ENCODE results near the gene KCNN3.

Gene KCNN3

DNA sequence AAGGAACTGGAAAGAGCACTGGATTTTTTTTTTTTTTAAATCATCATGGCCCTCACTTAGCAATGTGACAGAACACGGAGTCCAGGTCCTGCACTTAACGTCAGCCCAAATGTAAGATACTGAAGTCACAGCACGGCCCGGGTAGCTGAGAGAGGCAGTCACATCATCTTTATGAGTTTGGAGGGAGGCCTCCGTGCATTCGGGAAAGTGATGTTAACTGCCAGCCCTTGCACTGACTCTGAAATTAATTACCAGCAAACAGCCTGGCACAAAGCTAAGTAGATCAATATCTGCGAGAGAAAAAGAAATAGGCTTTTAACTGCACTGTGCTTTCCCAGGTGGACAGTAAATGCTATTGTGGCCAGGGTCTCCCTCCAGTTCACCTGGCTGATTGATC is 152.6 kb downstream of the KCNN3 start:
- WGBS, 2 experiments, result 94 to 97% methylated on average over 7 of the region's 7 CpGs

DNA sequence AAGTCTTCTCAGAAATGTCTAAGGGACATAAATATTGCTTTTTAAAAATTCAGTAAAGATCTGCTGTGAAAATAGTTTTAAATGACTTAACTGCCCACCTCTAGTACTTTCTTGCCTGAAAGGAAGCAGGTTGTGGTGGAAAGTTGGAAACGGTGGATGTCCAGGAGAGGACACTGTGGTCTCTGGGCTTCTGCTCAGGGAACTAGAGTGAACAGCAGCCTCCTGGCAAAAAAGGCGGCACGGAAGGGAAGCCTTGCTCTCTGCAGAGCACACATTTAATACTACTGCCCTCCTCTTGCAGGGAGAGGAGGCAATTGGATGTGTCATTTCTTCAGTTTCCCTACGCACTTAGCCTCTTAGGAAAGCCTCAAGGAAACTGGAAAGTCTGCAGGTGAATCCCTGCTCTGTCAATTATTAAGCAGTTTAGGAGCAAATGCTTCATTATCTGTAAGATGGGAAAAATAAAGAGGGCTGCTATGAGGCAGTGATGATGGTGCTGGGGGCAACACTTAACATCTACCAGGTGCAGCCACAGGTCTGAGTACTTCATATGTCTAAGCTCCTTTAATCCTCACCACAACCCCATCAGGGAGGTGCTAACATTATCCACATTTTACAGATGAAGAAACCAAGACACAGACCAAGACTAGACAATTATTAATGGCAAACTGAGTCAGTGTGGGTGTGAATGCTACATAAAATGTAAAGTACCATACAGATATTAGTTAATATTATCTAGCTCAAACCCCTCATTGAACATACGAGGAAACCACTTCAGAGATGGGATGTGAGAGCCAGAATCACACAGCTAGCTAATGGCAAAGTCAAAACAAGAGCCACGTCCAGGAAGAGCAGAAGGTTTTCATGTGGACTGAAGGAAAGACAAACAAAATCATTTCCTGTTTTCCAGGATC is 153.2 kb downstream of the KCNN3 start:
- Histone ChIP-seq H3K4me1 (ENCODE audit: control insufficient read depth, insufficient read depth, low read length) (peaks cover 13% of the 10 kb centered on the region), H3K4me3 (ENCODE audit: insufficient read depth, low read depth, low read length) (no peak overlapping the region), H3K9me3 (ENCODE audit: control insufficient read depth, low read length) (no peaks in the 10 kb centered on the region), H3K27ac (ENCODE audit: insufficient read depth, low read depth, low read length, poor library complexity, severe bottlenecking) (no peak overlapping the region), H3K36me3 (ENCODE audit: control insufficient read depth, insufficient read depth, low read length) (no peaks in the 10 kb centered on the region), H3K27me3 (ENCODE audit: control insufficient read depth, insufficient read depth, low read length, poor library complexity, severe bottlenecking) (no peaks in the 10 kb centered on the region)
- WGBS, 2 experiments, result 84 to 85% methylated on average over 6 of the region's 6 CpGs

More for the DNA sequence above, 152.6 kb downstream of the KCNN3 start:
- Histone ChIP-seq H3K4me1 (ENCODE audit: control insufficient read depth, insufficient read depth, low read length) (peaks cover 13% of the 10 kb centered on the region), H3K9me3 (ENCODE audit: control insufficient read depth, low read length) (no peaks in the 10 kb centered on the region), H3K27ac (ENCODE audit: insufficient read depth, low read depth, low read length, poor library complexity, severe bottlenecking) (no peak overlapping the region), H3K36me3 (ENCODE audit: control insufficient read depth, insufficient read depth, low read length) (no peaks in the 10 kb centered on the region), H3K27me3 (ENCODE audit: control insufficient read depth, insufficient read depth, low read length, poor library complexity, severe bottlenecking) (no peaks in the 10 kb centered on the region), H3K4me3 (ENCODE audit: insufficient read depth, low read depth, low read length) (no peak overlapping the region)

DNA sequence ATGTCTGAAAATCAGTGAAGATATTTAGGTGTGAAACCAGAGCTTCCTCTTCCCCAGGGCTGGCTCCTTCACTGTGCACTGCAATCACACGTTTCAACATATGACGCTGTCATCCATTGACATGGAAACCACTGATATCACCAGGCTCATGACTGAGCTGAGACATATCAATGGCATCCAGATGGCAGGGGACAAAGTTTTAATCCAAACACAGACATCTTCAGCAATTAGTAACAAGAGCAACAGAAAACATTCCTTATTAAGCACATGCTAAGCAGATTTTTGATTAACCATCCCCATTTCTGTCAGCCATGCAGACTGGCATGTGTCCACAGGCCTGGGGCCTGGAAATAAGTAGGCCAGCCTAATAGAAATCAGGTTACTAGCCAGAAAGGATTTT is 154.1 kb downstream of the KCNN3 start:
- Histone ChIP-seq H3K9me3 (ENCODE audit: control insufficient read depth, low read length) (no peaks in the 10 kb centered on the region), H3K4me3 (ENCODE audit: insufficient read depth, low read depth, low read length) (no peak overlapping the region), H3K27me3 (ENCODE audit: control insufficient read depth, insufficient read depth, low read length, poor library complexity, severe bottlenecking) (no peaks in the 10 kb centered on the region), H3K36me3 (ENCODE audit: control insufficient read depth, insufficient read depth, low read length) (no peaks in the 10 kb centered on the region), H3K27ac (ENCODE audit: insufficient read depth, low read depth, low read length, poor library complexity, severe bottlenecking) (no peak overlapping the region), H3K4me1 (ENCODE audit: control insufficient read depth, insufficient read depth, low read length) (peaks cover 13% of the 10 kb centered on the region)
- 94% methylated on average over 2 of the region's 2 CpGs for WGBS, 2 experiments

DNA sequence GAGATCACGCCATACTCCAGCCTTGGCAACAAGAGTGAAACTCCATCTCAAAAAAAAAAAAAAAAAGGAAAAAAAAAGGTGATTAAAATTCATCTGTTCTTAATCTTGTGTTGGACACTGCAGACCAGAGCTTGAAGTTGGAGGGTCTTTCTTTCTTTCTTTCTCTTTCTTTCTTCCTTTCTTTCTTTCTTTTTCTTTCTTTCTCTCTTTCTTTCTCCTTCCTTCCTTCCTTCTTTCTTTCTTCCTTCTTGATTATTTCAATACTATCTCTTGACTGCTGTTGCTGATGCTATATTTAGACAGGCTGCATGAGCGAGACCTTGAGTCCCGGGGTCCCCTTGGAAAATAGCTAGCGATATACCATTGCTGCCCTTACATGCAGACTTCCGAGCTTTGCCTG is 154.7 kb downstream of the KCNN3 start:
- Histone ChIP-seq H3K27ac (ENCODE audit: insufficient read depth, low read depth, low read length, poor library complexity, severe bottlenecking) (no peak overlapping the region), H3K4me3 (ENCODE audit: insufficient read depth, low read depth, low read length) (no peak overlapping the region), H3K36me3 (ENCODE audit: control insufficient read depth, insufficient read depth, low read length) (no peaks in the 10 kb centered on the region), H3K9me3 (ENCODE audit: control insufficient read depth, low read length) (no peaks in the 10 kb centered on the region), H3K4me1 (ENCODE audit: control insufficient read depth, insufficient read depth, low read length) (peaks cover 9% of the 10 kb centered on the region), H3K27me3 (ENCODE audit: control insufficient read depth, insufficient read depth, low read length, poor library complexity, severe bottlenecking) (no peaks in the 10 kb centered on the region)
- 90 to 93% methylated on average over 5 of the region's 5 CpGs for WGBS, 2 experiments

DNA sequence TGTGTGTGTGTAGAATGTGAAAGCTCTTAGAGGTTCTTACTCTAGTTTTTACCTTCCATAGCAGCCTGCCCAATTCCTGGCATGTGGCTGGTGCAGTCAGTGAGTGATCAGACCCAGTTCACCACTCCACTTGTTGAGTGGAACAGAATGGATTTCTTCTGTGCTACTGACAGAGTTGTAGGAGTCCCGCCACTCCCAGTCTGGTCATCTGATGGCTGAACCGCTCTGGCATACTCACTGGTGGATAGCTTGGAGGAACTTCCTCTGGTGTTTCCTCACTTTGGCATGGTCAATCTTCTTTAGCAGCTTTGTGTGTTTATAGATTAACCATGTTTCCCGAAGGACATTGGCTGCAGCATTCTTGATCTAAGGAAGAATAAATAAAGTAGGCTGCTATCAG is 155.4 kb downstream of the KCNN3 start:
- Histone ChIP-seq H3K4me1 (ENCODE audit: control insufficient read depth, insufficient read depth, low read length) (peaks cover 7% of the 10 kb centered on the region), H3K36me3 (ENCODE audit: control insufficient read depth, insufficient read depth, low read length) (no peaks in the 10 kb centered on the region), H3K4me3 (ENCODE audit: insufficient read depth, low read depth, low read length) (no peak overlapping the region), H3K27ac (ENCODE audit: insufficient read depth, low read depth, low read length, poor library complexity, severe bottlenecking) (no peak overlapping the region), H3K9me3 (ENCODE audit: control insufficient read depth, low read length) (no peaks in the 10 kb centered on the region), H3K27me3 (ENCODE audit: control insufficient read depth, insufficient read depth, low read length, poor library complexity, severe bottlenecking) (no peaks in the 10 kb centered on the region)
- 91 to 92% methylated on average over 3 of the region's 3 CpGs for WGBS, 2 experiments

DNA sequence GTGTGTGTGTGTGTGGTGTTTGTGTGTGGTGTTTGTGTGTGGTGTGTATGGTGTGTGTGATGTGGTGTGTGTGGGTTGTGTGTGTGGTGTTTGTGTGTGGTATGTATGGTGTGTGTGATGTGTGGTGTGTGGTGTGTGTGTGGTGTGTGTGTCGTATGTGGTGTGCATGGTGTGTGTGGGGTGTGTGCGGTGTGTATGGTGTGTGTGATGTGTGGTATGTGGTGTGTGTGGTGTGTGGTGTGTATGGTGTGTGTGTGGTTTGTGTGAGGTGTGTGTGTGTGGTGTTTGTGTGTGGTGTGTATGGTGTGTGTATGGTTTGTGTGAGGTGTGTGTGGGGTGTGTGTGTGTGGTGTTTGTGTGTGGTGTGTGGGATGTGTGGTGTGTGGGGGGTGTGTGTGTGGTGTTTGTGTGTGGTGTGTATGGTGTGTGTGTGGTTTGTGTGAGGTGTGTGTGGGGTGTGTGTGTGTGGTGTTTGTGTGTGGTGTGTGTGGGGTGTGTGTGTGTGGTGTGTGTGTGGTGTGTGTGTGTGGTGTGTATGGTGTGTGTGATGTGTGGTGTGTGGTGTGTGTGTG is 155.9 kb downstream of the KCNN3 start:
- no peak overlapping the region for H3K4me3 ChIP-seq (ENCODE audit: insufficient read depth, low read depth, low read length)
- H3K36me3 ChIP-seq (ENCODE audit: control insufficient read depth, insufficient read depth, low read length), result no peaks in the 10 kb centered on the region
- no peak overlapping the region for H3K27ac ChIP-seq (ENCODE audit: insufficient read depth, low read depth, low read length, poor library complexity, severe bottlenecking)
- no peaks in the 10 kb centered on the region for H3K27me3 ChIP-seq (ENCODE audit: control insufficient read depth, insufficient read depth, low read length, poor library complexity, severe bottlenecking)
- H3K9me3 ChIP-seq (ENCODE audit: control insufficient read depth, low read length), result no peaks in the 10 kb centered on the region
- 83 to 89% methylated on average over 2 of the region's 2 CpGs for WGBS, 2 experiments
- H3K4me1 ChIP-seq (ENCODE audit: control insufficient read depth, insufficient read depth, low read length), result peaks cover 5% of the 10 kb centered on the region

DNA sequence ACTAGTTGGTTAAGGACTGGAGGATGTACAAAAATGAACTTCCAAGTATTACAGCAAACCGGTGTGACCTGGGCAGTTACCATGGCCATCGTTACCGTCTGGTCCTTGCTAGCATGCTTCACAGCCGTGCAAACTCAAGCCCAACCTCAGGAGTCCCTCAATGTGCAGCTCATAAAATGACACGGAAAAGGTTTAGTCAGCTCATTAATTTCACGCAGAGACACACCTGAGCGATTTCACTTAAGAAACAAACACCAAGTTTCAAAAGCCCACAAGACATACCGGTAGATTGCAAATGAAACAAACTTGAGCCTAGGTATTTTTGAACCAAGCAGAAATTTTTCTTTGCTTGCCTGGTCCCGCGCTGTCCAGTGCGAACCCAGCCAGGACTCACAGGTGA is 157.1 kb downstream of the KCNN3 start:
- no peak overlapping the region for H3K27ac ChIP-seq (ENCODE audit: insufficient read depth, low read depth, low read length, poor library complexity, severe bottlenecking)
- 94% methylated on average over 11 of the region's 11 CpGs for WGBS, 2 experiments
- H3K4me1 ChIP-seq (ENCODE audit: control insufficient read depth, insufficient read depth, low read length), result peaks cover 5% of the 10 kb centered on the region
- H3K9me3 ChIP-seq (ENCODE audit: control insufficient read depth, low read length), result no peaks in the 10 kb centered on the region
- H3K36me3 ChIP-seq (ENCODE audit: control insufficient read depth, insufficient read depth, low read length), result no peaks in the 10 kb centered on the region
- no peaks in the 10 kb centered on the region for H3K27me3 ChIP-seq (ENCODE audit: control insufficient read depth, insufficient read depth, low read length, poor library complexity, severe bottlenecking)
- no peak overlapping the region for H3K4me3 ChIP-seq (ENCODE audit: insufficient read depth, low read depth, low read length)

DNA sequence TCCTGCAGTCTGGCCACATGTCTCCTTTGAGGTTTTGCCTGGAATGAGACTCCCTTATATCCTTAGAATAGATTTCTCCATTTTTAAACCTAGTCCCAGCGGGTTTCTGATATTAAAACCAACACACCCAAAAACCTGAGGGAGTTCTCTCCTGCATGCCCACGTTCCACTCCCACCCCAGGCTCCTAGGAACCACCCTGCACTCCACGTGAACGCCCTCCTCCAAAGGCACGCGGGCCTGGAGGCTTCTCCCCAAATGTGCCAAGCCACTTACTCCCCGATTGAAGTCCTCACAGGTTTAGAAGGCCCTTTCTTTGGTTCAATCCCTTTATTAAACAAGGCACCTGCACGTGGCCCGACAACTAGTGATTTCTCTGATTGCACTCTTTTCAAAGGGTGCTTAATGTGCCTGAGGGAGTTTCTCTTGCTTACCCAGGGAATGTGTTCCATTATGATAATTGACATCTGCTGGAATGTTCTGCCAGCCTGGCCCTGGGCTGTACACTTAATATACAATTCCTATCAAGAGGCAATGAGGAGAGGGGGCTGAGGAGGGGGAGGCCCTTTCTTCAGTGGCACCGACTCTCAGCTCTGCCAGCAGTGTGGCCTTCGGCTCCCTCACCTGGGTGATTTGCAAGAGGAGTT is 157.8 kb downstream of the KCNN3 start:
- Histone ChIP-seq H3K4me1 (ENCODE audit: control insufficient read depth, insufficient read depth, low read length) (peaks cover 5% of the 10 kb centered on the region), H3K27me3 (ENCODE audit: control insufficient read depth, insufficient read depth, low read length, poor library complexity, severe bottlenecking) (no peaks in the 10 kb centered on the region), H3K9me3 (ENCODE audit: control insufficient read depth, low read length) (no peaks in the 10 kb centered on the region), H3K4me3 (ENCODE audit: insufficient read depth, low read depth, low read length) (no peak overlapping the region), H3K36me3 (ENCODE audit: control insufficient read depth, insufficient read depth, low read length) (no peaks in the 10 kb centered on the region), H3K27ac (ENCODE audit: insufficient read depth, low read depth, low read length, poor library complexity, severe bottlenecking) (no peak overlapping the region)
- WGBS, 2 experiments, result 88 to 89% methylated on average over 11 of the region's 11 CpGs

DNA sequence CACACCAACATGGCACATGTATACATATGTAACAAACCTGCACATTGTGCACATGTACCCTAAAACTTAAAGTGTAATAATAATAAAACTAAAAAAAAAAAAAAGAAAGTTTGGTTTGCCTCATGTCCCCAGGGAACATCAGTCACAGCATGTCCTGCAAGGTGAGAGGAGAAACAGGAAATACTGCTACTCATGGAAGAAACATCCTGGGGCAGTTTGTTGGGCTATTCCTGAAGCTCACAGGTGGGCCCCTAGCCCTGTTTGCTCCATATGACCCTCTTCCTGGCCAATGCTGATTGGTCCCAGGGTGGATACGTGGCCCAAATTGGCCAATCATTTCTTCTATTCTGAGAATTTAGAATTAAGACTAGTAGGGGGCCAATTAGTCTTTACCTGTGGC is 158.7 kb downstream of the KCNN3 start:
- WGBS, 2 experiments, result 89 to 91% methylated on average over 1 of the region's 1 CpG
- Histone ChIP-seq H3K36me3 (ENCODE audit: control insufficient read depth, insufficient read depth, low read length) (no peaks in the 10 kb centered on the region), H3K4me1 (ENCODE audit: control insufficient read depth, insufficient read depth, low read length) (peaks cover 5% of the 10 kb centered on the region), H3K27ac (ENCODE audit: insufficient read depth, low read depth, low read length, poor library complexity, severe bottlenecking) (no peak overlapping the region), H3K27me3 (ENCODE audit: control insufficient read depth, insufficient read depth, low read length, poor library complexity, severe bottlenecking) (no peaks in the 10 kb centered on the region), H3K9me3 (ENCODE audit: control insufficient read depth, low read length) (no peaks in the 10 kb centered on the region), H3K4me3 (ENCODE audit: insufficient read depth, low read depth, low read length) (no peak overlapping the region)

DNA sequence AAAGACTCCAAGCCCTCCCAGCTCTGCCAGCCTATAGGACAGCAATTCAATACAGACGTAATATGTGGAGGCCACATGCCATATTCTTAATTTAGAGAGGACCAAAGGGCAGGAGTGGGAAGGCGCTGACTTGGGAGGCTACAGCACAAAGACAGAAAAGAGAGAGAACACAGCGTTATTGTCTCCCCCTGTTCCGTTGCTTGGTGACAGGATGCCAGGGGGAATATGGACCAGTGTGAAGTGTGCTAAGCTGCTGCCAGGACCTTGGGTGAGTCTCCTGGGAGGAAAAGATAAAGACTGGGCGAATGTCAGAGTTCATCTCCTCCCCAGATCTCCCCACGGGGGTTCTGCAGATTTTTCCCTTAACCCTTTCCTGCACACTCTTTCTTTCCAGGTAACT is 160.0 kb downstream of the KCNN3 start:
- Histone ChIP-seq H3K27ac (ENCODE audit: insufficient read depth, low read depth, low read length, poor library complexity, severe bottlenecking) (no peak overlapping the region), H3K27me3 (ENCODE audit: control insufficient read depth, insufficient read depth, low read length, poor library complexity, severe bottlenecking) (no peaks in the 10 kb centered on the region), H3K9me3 (ENCODE audit: control insufficient read depth, low read length) (no peaks in the 10 kb centered on the region), H3K4me1 (ENCODE audit: control insufficient read depth, insufficient read depth, low read length) (peaks cover 5% of the 10 kb centered on the region), H3K4me3 (ENCODE audit: insufficient read depth, low read depth, low read length) (no peak overlapping the region), H3K36me3 (ENCODE audit: control insufficient read depth, insufficient read depth, low read length) (no peaks in the 10 kb centered on the region)
- WGBS, 2 experiments, result 43 to 45% methylated on average over 6 of the region's 6 CpGs
